ENCODE data around the gene ZNF813.
"Not testable (repeated sequence)": the region's sequence is repeated elsewhere in the genome, so short reads cannot be mapped to it uniquely, and the experiment has no call there.

Gene ZNF813

GRCh38 chr19:53467485-53468262 lies at the start of gene ZNF813:
ZNF813 (plus strand) TSS chr19:53467733; CDS start chr19:53483823, 16,090 bp downstream.
- peak; percentile 15 for DNase-seq

DNA sequence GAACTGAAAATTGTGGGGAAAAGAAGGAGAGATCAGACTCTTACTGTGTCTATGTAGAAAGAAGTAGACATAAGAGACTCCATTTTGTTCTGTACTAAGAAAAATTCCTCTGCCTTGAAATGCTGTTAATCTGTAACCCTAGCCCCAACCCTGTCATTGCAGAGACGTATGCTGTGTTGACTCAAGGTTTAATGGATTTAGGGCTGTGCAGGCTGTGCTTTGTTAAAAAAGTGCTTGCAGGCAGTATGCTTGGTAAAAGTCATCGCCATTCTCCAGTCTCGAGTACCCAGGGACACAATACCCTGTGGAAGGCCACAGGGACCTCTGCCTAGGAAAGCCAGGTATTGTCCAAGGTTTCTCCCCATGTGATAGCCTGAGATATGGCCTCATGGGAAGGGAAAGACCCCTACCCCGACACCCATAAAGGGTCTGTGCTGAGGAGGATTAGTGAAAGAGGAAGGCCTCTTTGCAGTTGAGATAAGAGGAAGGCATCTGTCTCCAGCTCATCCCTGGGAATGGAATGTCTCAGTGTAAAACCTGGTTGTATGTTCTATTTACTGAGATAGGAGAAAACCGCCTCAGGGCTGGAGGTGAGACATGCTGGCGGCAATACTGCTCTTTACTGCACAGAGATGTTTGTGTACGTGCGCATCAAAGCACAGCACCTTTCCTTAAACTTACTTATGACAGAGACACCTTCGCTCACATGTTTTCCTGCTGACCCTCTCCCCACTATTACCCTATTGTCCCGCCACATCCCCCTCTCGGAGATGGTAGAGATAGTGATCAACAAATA lies 46.8 kb upstream of the ZNF813 start:
- not testable (repeated sequence) for DNase-seq

DNA sequence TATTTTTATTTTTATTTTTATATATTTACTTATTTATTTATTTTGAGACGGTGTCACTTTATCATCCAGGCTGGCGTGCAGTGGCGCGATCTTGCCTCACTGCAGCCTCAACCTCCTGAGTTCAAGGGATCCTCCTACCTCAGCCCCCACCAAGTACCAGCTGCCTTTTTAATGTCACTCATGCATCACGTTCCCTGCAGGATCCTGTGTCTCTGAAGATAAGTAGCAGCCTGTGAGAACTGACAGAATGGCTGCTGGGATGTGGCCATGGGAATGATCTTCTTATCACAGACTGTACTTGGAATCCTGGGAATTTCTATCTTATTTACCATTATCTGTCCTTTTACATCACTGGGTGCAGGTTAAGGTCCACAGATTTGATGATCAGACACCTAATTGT lies 45.0 kb upstream of the ZNF813 start:
- no peak for DNase-seq

DNA sequence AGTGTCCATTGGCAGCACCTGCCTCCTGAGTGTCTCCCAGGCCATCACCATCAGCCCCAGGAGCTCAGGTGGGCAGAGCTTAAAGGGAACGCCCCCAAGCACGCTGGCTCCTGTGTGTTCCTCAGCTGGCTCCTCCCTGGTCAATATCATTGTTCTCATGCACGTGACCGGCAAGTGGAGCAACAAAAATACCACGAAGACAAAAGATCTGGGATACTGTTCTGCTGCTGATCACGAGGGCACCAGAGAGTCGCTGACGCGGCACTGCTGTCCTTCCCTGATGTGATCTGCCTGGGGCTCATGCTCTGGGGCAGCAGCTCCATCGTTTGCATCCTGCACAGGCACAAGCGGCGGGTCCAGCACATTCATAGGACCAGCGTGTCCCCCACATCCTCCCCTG lies 44.5 kb upstream of the ZNF813 start:
- DNase-seq, result not testable (repeated sequence)

DNA sequence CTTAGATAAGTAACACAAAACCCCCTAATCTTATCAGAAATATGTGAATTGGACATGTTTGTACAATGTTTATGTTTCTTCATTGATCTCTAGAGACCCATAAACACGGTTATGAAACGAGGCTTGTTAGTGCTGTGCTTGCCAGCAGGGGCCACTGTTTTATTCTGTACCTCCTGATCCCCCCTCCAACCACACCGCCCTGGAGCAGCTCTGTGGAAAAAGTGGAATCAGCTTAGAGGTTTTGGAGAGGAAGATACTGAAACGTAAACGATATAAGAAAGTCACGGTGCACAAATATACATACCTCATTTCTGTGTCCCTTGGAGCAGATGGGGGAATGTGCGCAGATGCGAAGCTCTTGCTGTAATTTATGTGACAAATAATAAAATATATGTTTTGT lies 43.9 kb upstream of the ZNF813 start:
- not testable (repeated sequence) for DNase-seq

- no peak for DNase-seq
These were observed 42.5 kb upstream of the ZNF813 start for GRCh38 chr19:53424968-53425597.

GRCh38 chr19:53431399-53432087 lies 36.0 kb upstream of the ZNF813 start, which contains the start of gene ZNF761:
ZNF761 (plus strand) TSS chr19:53431984; CDS start chr19:53447269, 15,285 bp downstream.
- peak; percentile 89 for DNase-seq

- no peak for DNase-seq
These were observed 35.4 kb upstream of the ZNF813 start for GRCh38 chr19:53432088-53432661.

DNA sequence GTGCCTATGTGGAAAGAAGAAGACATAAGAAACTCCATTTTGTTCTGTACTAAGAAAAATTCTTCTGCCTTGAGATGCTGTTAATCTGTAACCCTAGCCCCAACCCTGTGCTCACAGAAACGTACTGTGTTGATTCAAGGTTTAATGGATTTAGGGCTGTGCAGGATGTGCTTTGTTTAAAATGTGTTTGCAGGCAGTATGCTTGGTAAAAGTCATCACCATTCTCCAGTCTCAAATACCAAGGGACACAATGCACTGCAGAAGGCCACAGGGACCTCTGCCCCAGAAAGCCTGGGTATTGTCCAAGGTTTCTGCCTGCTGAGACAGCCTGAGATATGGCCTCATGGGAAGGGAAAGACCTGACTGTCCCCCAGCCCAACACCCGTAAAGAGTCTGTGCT lies 23.7 kb upstream of the ZNF813 start:
- not testable (repeated sequence) for DNase-seq

- not testable (repeated sequence) for DNase-seq
These were observed 20.3 kb upstream of the ZNF813 start for GRCh38 chr19:53447196-53447595.

GRCh38 chr19:53455828-53456227 lies 11.7 kb upstream of the ZNF813 start:
- DNase-seq, result no peak

DNA sequence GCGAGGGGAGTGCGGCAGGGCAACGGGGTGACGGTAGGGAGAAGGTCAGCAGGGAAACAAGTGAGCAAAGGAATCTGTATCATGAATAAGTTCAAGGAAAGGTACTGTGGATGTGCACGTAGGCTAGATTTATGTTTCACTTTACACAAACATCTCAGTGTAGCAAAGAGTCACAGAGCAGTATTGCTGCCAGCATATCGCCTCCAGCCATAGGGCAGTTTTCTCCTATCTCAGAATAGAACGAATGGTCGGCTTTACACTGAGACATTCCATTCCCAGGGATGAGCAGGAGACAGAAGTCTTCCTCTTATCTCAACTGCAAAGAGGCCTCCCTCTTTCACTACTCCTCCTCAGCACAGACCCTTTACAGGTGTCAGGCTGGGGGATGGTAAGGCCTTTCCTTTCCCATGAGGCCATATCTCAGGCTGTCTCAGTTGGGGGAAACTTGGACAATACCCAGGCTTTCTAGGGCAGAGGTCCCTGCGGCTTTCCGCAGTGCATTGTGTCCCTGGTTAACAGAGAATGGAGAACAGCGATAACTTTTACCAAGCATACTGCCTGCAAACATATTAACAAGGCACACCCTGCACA lies 7.3 kb upstream of the ZNF813 start:
- DNase-seq, result not testable (repeated sequence)

DNA sequence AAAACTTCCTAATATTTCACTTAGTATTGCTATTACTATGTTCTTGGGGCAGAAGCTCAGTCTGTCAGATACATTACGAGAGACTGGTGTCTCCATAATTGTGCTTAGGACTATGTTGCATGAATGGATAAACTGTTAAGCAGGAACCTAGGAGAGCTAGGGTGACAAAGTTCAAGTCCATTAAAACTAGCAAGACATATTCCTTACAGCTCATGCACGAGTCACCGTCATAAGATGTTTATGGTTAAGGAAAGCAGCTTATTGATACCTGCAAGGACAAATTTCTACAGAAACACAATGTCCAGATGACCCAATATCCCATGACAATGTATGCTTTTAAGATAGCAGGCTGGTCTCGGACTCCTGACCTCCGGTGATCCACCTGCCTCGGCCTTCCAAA lies 5.7 kb upstream of the ZNF813 start:
- DNase-seq, result no peak

DNA sequence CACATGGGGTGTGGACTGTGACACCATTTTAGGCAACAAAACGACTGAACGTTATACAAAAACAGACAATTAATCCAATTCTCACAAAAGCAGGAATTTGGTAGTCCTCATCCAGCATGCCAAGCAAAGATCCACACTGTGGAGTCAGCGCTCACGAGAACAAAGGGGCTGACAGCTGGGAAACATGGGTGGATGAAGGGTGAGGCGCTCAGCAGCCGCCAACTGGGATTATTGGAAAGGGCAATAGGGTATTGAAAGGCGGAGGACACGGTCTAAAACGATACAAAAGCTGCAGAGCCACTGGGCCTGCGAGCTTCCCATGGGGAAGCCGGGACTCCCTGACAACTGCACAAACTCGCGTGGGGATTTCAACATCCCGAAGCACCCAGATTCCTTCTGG lies 4.7 kb upstream of the ZNF813 start:
- DNase-seq, result no peak

- no peak for DNase-seq
These were observed 4.3 kb upstream of the ZNF813 start for GRCh38 chr19:53463263-53463662.

DNA sequence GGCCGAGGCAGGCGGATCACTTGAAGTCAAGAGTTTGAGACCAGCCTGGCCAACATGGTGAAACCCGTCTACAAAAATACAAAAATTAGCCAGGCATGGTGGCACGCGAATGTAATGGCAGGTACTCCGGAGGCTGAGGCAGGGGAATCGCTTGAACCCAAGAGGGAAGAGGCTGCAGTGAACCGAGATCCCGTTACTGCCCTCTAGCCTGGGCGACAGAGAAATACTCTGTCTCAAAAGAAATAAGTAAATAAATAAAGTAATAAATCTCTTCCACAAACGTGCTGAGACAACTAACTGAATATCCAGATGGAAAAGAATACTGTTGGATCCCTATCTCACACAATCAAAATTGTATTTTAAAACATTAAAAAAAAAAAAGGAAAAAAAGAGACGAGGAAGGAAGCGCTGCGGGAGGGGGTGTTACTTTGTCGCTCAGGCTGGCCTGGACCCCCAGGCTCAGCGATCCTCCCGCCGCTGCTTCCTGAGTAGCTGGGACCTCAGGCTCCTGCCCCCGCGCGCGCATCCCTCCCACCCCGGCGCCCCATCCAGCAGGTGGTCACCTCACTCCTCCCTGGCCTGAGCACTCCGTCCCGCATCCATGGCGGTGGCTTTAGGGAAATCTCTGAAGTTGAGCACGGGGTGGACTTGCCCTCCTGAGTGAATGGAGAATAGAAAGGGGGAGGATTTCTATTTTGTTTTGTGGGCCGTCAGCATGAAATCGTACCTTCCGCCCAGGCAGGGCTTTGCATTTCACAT lies 628 bp upstream of the ZNF813 start:
- DNase-seq, result no peak

DNA sequence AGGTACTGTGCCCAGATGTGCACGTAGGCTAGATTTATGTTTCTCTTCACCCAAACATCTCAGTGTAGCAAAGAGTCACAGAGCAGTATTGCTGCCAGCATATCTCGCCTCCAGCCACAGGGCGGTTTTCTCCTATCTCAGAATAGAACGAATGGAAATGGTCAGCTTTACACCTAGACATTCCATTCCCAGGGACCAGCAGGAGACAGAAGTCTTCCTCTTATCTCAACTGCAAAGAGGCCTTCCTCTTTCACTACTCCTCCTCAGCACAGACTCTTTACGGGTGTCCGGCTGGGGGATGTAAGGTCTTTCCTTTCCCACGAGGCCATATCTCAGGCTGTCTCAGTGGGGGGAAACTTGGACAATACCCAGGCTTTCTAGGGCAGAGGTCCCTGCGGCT lies 1.1 kb downstream of the ZNF813 start:
- not testable (repeated sequence) for DNase-seq

DNA sequence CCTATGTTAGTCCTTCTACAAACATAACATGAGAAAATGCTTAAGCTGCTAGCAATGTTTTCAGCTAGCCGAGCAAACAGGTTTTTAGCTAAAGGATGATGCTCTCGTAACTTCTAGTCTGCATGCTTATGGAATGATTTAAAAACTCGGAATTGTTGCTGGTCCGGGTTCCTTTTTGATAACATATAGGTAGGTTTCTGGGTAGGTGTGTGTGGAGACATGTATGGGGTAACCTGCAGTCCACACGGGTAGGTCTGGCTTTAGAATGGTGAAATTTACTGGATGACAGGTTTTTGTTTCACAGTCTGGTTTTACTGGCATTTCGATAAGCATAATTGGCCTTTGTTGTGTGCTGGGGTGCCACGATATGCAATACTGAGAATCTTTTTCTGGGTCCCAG lies 4.4 kb downstream of the ZNF813 start:
- no peak for DNase-seq

DNA sequence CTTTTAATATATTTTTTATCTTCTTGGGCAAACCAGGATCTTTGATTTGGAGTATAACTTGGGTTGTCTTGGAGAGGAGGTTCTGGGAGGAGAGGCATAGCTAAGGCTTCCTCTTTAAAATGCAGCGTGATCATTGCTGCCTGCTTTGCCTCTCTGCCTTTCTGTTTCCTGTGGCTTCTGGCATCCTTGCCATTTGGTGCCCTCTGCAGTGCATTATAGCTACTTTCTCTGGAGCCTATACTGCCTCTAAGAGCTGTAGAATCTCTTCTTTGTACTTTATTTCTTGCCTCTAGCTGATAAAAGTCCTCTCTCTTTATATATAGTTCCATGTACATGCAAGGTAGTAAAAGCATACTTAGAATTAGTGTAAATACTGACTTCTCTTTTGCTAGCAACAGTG lies 7.3 kb downstream of the ZNF813 start:
- not testable (repeated sequence) for DNase-seq

DNA sequence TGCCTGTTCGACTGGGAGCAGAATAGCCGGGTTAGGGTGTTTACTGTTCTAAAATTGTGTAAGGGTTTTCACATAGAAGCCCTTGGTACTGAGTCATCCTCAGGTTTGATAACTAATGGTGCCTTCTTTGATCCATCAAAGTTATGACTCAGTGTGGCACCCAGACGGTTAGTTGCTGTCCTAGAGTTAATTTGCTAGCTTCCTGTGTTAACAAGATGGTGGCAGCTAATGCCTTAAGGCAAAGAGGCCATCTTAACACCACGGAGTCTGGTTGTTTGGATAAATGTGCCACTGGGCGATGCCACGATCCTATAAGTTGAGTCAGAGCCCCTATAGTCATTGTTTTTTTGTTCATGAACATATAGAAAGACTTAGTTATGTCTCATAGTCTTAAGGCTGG lies 7.9 kb downstream of the ZNF813 start:
- not testable (repeated sequence) for DNase-seq

- not testable (repeated sequence) for DNase-seq
These were observed 16.2 kb downstream of the ZNF813 start for GRCh38 chr19:53483751-53484150.

All from NCI-H2107 (cell line).